G401 (cell line): ENCODE measurements around the gene COX7A1. TPM values are rescaled to one million over a fixed set of nuclear protein-coding genes. Genes with fewer than 3 reads are reported as not detected.
"Not testable (repeated sequence)": the region's sequence is repeated elsewhere in the genome, so short reads cannot be mapped to it uniquely, and the experiment has no call there.

ENCODE experiments used
- DNase-seq: peaks from one replicate; pipeline ENCODE4 v3.0.0-alpha.2; 2015; ENCODE audit warnings: low spot score
- in situ Hi-C: cut with HindIII; loops from 2 replicates; pipeline ENCODE4 v1.10.0; 2016; ENCODE audit warnings: low sequenced_read_pairs, mixed read lengths
- total RNA-seq: library from RNA; depleted of rRNA; stranded (reverse); fragments of >200 nt; shearing (Covaris generic); gene quantifications from 2 replicates; pipeline ENCODE4 v1.2.3, GENCODE V29; 2014; rRNA removed

Gene COX7A1
- total RNA-seq, result not detected in 2 replicates

DNA sequence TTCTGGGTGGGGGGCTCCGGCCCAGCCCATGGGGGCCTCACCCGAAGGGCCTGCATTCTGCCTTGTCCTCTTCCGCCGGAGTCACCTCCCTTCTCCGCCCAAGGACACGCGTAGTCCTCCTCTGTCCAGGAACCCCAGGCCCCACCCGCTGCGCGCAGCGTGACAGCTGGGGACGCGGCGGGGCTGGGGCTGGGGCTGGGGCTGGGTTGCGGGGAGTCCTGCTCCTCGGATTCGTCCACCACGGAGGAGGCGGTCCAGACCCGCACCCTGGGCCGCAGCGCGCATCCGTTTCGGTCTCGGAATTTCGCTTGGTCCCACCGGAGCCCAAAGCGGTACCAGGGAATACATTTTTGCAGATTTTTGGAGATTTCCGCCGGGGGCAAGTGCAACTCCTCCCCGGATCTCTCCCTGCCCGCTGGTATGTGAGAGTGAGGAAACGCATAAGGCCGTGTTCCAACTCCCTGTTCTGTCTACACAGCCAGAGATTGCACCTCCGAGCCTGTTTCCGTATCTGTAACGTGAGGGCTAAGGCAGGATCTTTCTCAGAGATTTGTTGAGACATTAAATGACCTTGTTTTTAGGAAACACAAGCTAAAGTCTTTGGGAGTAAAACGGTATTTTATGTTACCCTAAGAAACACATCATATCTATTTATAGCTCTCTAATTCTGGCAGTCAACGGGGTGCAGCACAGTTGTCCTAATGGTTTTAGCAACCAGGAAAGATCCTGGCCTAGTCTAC lies at the start of gene COX7A1:
TSS of gene COX7A1 (minus strand) at position 96 of the 740 bp plus-strand sequence. CDS start at position 56, 40 bp downstream.
- peak; percentile 70 for DNase-seq
- in situ Hi-C loops, result no loop called here

DNA sequence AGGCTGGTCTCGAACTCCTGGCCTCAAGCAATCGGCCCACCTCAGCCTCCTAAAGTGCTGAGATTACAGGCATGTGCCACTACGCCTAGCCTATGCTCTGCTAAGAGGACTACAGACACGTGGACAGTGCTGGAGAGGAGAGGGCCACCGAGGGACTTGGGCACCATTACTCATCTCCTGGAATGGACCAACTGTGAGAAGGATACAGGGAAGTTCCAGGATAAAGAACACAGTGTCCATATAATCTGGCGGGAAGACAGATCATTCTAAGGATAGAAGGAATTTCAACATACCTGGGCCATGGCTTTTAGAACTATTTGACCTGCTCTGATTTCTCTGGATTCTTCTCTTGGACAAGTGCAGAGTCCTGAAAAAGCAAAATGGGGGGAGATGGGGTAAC lies 49.4 kb upstream of the COX7A1 start:
- in situ Hi-C loops, result no loop called here
- no peak for DNase-seq

DNA sequence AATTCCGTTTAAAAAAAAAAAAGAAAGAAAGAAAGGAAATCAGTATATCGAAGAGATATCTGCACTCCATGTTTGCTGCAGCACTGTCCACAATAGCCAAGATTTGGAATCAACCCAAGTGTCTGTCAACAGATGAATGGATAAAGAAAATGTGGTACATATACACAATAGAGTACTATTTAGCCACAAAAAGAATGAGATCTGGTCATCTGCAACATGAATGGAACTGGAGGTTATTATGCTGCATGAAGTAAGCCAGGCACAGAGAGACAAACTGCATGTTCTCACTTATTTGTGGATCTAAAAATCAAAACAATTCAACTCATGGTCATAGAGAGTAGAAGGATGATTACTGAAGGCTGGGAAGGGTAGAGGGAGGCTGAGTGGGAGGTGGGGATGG lies 45.9 kb upstream of the COX7A1 start:
- in situ Hi-C loops, result no loop called here
- no peak for DNase-seq

DNA sequence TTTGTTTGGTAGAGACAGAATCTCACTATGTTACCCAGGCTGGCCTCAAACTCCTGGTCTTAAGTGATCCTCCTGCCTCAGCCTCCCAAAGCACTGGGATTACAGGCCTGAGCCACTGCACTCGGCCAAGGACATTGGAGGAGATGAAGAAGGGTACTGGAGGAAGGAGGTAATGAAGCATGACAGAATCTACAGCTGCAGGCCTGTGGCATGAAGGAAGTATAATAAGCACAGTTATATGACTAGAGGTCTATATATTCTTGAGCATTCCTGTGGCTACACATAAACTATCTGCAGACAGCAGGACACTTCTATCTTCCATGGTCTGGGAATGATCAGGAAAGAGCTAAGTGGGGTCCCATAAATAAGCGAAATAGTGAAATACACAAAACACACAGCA lies 44.0 kb upstream of the COX7A1 start:
- in situ Hi-C loops, result no loop called here
- no peak for DNase-seq

GRCh38 chr19:36186722-36187121 lies 34.5 kb upstream of the COX7A1 start:
- DNase-seq, in situ Hi-C loops: not testable (repeated sequence)

DNA sequence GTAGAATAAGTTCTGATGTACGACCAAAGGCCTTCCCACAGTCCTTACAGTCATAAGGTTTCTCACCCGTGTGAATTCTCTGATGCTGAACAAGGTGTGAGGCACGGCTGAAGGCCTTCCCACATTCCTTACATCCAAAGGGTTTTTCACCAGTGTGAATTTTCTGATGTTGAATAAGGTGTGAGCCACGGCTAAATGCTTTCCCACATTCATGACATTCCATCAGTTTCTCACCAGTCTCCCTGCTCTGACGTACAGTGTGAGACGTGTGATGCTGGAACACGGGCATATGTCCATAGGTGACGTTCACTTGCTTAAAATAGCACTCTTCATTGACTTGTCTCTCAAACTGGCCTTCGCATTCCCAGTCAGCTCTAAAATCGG lies 31.0 kb upstream of the COX7A1 start:
- DNase-seq, result no peak

DNA sequence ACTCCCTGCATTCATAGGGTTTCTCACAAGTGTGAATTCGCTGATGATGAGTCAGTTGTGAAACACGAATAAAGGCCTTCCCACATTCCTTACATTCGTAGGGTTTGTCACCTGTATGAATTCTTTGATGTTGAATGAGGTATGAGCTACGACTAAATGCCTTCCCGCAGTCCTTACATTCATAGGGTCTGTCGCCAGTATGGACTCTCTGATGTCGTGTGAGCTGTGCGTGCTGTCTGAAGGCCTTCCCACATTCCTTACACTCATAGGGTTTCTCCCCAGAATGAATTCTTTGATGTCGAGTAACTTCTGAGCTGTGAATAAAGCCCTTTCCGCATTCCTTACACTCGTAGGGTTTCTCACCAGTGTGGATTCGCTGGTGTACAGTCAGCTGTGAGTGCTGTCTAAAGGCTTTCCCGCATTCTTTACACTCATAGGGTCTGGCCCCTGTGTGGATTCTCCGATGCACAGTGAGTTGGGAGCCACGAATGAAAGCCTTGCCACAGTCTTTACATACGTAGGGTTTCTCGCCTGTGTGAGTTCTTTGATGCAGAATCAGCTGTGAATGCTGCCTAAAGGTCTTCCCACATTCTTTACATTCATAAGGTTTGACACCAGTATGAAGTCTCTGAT lies 30.5 kb upstream of the COX7A1 start:
- in situ Hi-C loops, result no loop called here
- no peak for DNase-seq

More for the DNA sequence above, 31.0 kb upstream of the COX7A1 start:
- in situ Hi-C loops, result no loop called here

GRCh38 chr19:36179077-36179476 lies 26.8 kb upstream of the COX7A1 start:
- in situ Hi-C loops, DNase-seq: not testable (repeated sequence)

DNA sequence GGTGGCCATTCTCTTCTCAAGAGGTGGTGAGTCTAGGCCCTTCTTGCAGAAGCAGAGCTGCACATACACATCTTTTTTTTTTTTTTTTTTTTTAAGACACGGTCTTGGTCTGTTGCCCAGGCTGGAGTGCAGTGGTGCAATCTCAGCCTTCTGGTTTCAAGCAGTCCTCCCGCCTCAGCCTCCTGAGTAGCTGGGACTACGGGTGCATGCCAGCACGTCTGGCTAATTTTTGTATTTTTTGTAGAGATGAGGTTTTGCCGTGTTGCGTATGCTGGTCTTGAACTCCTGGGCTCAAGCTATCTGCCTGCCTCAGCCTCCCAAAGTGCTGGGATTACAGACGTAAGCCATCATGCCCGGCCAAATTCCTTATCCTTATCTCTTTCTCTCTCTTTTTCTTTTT lies 21.6 kb upstream of the COX7A1 start:
- DNase-seq, in situ Hi-C loops: not testable (repeated sequence)

- no peak for DNase-seq
- in situ Hi-C loops, result no loop called here
Observed at GRCh38 chr19:36172852-36173251, 20.6 kb upstream of the COX7A1 start.

DNA sequence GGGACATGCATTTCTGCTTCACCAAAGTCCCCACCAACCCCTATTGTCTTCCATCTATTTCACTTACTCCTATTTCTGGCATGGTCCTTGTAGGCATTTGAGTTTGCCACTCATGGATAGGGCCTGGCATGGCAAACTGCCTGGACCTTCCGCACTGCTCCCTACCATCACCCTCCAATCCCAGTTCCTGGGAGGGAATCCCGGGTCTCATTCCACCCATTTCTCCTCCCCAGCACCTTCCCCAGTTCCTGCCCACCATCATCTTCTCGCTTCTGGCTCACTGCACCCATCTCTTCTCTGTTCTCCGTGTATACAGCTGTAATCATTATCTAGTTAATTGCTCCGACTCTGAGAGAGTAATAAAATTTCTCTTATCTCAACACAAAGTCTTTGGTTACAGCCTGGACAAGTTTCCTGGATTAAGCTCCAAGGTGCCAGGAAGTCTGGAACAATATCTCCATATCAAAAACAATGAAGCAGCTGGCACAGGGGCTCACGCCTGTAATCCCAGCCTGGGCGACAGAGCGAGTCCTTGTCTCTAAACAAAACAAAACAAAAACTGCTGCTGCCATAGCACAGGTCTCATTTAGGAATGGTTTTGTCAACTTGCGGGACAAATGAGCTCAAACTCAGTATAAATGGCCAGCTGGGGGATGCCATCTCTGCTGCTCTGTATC lies 17.0 kb upstream of the COX7A1 start:
- no peak for DNase-seq
- in situ Hi-C loops, result no loop called here

GRCh38 chr19:36163813-36164212 lies 11.6 kb upstream of the COX7A1 start:
- in situ Hi-C loops, result no loop called here
- DNase-seq, result no peak

GRCh38 chr19:36160821-36161596 lies 8.8 kb upstream of the COX7A1 start:
- no peak for DNase-seq
- in situ Hi-C loops, result no loop called here

DNA sequence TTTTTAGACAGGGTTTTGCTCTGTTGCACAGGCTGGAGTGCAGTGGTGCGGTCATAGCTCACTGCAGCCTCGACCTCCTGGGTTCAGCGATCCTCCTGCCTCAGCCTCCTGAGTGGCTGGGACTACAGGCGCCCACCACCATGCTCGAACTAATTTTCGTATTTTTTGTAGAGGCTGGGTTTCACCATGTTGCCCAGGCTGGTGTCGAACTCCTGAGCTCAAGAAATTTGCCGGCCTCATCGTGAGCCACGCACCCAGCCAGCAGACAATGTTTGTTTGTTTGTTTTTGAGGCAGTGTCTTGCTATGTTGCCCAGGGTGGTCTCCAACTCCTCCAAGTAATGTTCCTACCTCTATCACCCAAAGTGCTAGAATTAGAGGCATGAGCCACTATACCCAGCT lies 879 bp upstream of the COX7A1 start:
- DNase-seq, result no peak
- in situ Hi-C loops, result no loop called here

DNA sequence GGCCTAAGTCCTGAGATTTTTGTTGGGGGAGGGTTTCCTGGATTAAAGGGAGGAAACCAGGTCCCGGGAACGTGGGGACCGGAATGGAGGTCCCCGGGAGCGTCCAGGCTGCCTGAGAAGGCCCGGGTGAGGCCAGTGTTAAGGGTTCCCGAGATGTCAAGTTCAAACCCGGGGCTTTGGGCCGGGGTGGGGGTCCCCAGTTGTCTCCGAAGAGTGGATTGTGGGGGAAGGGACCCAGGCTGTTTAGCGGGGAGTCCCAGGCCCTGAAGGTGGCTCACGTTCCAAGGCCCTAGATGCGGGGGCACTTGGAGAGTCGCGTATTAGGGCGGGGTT lies 262 bp downstream of the COX7A1 start:
- peak; percentile 18 for DNase-seq
- in situ Hi-C loops, result no loop called here

- in situ Hi-C loops, result no loop called here
- DNase-seq, result peak; percentile 34
Observed at GRCh38 chr19:36151144-36152018, 866 bp downstream of the COX7A1 start.

DNA sequence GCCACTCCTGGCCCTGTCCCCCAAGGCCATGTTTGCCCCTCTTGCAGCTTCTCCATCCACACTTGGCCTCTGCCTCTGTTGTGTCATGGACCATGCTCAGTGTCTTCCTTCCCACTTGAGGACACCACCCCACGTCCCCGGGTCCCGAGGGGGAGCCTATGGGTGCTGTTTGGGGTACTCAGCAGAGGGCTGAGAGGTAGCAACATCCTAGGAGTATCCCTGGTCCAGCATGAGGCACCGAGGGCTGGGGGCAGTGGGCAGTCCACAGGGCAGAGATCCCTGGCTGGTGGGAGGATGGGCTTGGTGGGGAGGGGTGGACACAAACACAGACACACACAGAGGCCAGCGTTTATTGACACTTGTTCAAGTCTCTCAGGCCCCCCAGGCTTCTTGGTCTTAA lies 1.7 kb downstream of the COX7A1 start:
- in situ Hi-C loops, result no loop called here
- DNase-seq, result no peak

GRCh38 chr19:36149673-36150406 lies 2.4 kb downstream of the COX7A1 start:
- in situ Hi-C loops, result no loop called here
- no peak for DNase-seq
